SW480 (cell line): Measurements from ENCODE around the gene POU2F1.
"Not testable (repeated sequence)": the region's sequence is repeated elsewhere in the genome, so short reads cannot be mapped to it uniquely, and the experiment has no call there.

Experiments used
- DNase-seq: peaks from one replicate; pipeline ENCODE4 v3.0.0-alpha.2; 2016; ENCODE audit warnings: low spot score

The POU2F1 gene

DNA sequence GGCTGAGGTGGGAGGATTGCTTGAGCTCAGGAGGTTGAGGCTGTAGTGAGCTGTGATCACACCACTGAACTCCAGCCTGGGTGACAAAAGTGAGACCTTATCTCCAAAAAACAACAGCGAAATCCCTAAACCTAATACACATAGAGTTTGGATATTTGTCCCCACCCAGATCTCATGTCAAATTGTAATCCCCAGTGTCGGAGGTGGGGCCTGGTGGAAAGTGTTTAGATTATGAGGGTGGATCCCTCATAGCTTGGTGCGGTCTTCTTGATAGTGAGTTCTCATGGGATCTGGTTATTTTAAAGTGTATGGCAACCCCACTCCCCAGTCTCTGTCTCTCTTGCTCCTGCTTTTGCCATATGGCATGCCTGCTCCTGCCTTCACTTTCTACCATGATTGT, 94.0 kb downstream of the POU2F1 start:
- DNase-seq: no peak

DNA sequence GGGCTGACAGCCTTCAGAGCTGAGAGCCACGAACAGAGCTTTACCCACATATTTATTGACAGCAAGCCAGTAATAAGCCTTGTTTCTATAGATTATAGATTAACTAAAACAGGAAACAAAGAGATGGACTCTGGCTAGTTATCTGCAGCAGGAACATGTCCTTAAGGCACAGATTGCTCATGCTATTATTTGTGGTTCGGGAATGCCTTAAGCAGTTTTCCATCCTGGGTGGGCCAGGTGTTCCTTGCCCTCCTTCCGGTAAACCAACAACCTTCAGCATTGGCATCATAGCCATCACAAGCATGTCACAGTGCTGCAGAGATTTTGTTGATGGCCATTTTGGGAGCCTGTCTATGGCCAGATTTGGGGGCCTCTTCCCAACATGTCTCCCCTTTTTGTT, 96.8 kb downstream of the POU2F1 start:
- no peak for DNase-seq

DNA sequence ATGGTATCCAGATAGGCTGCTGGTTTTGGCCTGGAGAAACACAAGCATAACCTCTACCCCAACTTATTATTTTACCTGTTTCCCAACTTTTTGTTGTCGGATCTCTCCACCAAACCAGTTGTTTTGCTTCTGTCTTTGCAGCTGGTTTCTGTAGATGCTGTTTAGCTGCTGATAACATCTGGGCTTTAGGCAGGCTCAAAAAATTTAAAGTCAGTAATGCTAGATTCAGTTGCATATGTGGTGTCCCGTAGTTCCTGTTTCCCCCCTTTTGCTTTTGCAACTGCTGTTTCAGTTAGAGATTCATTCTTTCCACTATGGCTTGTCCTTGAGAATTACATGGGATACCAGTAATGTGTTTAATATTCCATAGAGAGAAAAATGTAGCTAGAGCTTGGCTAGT, 98.5 kb downstream of the POU2F1 start:
- not testable (repeated sequence) for DNase-seq

DNA sequence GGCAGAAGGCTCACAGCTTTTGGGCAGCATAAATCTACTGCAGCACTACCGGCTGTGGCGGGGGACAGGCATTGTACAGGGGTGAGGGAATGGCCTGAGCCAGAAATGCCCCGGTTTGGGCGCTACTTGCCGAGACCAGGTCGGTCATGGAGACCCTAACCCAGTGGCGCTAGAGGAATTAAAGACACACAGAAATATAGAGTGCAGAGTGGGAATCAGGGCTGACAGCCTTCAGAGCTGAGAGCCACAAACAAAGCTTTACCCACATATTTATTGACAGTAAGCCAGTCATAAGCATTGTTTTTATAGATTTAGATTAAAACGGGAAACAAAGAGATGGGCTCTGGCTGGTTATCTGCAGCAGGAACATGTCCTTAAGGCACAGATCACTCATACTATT, 101.8 kb downstream of the POU2F1 start:
- DNase-seq: no peak

DNA sequence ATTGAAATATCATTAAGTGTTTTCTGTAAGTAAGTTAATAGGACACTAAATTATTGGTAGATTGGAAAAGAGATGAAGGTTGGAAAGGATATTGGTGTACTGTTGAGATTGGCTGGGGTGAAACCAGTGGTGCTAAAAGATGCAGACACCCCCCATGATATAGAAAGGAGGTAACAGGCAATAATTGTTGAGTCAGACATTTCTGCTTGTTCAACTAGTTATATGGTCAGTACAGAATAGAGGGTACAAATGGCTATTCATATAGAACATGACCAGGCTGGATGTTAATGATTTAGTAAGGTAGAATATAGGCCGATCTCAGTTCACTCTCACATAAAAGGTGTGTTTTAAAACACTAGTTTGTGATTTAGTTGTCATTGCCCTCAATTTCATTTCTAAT, 104.5 kb downstream of the POU2F1 start:
- no peak for DNase-seq

DNA sequence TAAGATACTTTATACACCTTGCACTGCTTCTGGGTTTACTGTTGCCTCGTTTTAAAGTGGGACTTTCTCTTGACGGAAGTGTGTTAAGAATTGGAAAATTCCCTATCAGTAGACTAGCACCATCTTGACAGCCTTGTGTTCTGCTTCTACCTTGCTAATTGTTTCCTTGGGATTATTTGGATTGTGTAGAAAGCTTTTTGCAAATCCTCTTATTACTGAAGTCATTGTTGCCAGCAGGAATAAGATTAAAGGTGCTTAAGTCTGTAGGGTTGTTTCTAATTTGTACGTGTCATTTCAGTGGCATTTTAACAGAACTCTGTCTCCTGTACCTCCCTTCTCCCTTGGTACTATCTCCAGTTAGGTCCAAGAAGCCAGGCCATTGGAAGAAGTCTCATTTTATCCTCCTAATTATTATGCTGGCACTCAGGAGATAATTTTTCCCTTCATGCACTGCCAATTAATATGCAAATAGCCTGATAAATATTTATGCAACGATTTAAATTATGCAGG, 107.7 kb downstream of the POU2F1 start:
- no peak for DNase-seq

DNA sequence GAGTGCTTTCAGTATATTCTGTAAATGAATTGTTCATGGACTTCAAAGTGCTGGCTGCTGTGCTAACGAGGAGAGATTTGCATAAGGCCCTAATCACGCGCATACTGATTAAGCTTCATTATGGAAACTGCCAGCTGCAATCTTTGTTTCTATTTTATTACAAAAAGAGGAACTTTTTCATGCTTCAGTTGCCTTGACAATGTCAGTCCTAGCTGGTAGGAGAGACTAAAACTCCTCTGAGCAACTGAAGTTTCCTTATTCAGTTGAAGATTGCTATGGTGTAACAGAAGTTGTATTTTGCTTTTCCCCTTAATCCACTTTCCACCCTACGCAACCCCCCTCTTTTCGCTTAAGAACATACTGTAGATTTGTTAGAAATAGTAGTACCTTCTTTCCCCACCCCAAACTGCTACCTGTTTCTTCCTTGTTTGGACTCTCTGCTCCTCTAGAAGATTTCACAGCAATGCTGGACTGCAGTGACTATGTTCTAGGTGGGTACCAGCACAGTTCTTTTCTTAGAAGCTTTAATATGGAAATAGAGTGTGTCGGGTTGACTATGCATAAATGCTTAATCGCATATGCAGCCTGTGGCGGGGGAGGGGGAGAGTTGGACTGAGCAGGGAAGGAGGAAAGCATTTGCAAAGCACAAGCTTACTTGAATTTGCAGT, 108.3 kb downstream of the POU2F1 start:
- DNase-seq: no peak

DNA sequence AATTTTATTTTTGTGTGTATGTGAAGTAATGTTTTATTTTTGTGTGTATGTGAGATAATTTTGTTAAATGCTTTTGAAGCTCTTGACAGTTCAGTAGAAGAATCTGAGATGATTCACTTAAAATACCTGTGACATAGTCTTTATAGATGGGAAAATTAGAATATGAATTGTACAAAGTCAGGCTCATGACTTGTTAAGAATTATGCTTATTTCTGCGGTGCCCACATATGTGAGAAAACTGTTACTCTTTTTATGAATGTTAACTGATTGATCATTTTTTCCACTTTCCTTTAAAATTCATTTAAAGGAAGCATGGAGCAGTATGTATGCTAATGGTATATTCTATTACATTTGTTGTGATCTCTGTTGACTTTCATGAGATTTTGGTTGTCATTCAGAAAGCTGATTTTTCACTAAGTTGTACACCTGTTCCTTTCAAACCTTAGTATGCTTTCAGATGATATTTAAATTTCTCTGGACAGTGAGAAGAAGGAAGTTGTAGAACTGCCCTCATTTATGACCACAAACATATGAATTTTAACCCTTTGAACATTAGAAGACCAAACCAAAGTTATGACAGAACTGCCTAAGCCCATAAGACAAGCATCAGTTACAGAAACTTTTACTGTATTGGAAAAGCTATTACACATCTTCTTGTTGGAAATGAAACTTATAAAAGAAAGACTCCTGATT, 110.1 kb downstream of the POU2F1 start:
- no peak for DNase-seq

DNA sequence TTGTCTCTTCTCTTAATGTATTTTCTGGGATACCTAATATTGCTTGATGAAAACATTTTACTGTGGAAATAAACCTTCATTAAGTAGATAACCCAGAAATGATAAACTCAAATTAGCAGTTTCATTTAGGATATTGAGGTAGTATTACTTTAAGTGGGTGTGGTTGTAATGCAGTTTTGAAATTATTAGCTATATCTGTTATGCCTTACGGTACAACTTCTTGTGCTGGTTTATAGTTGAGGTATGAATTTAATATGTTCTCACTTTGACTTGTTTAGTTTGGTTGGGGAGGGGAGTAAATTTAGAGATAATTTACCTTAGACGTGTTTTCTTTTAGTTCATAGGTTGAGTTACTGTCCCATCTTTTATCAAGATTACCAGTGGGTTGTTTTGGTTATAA, 111.0 kb downstream of the POU2F1 start:
- DNase-seq: no peak

DNA sequence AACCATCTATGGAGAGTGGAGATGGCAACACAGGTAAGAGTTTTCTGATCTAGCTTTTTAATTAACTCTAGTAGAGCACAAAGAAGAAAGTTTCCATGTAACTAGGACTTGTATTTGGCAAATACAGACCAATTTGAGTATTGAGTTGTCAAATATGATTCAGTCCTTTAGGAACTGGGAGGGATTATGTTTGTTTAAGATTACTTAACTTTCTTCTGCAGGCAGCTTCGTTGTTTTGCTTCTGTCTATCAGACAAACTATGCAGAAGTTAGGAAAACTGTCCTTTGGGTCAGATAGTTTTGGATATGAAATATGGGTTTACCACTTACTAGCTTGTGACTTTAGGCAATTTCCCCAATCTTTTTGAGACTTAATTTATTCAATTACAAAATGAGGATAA, 111.8 kb downstream of the POU2F1 start:
- no peak for DNase-seq

DNA sequence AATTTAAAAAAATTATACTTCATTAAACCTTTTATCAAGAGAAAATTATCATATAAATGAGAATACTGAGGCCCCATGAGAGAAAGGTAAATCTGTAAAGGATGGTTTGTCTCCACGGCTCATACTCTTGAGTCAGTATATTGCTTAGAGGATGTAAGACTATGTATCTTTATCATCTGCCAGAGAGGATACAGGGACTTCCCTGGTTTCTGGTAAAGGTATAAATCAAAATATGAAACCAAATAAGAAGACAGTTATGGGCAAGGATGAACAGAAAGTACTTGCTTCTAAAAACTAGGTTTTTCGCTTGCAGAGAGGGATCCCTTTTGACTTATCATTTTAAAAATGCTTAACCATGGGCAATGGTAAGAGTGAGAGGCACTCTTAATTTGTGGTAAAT, 112.4 kb downstream of the POU2F1 start:
- no peak for DNase-seq

DNA sequence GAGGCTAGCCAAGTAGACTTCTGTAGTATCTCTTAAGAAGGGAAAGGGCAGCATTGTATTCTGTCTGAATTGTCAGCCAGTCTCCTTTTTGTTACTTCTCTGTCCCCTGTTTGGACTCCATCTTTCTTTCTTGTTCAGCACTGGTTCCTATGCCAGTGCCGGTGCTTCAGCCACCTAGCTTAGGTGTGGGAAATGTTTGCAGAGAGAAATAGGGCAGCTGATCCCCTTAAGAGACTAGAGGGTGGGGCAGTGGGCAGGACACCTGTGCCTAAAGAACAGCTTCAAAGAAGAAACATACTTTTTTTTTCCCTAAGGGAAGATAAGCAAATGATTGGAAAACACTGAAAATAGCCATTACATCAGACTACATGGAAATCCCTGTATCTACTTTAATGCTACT, 113.0 kb downstream of the POU2F1 start:
- DNase-seq: no peak

DNA sequence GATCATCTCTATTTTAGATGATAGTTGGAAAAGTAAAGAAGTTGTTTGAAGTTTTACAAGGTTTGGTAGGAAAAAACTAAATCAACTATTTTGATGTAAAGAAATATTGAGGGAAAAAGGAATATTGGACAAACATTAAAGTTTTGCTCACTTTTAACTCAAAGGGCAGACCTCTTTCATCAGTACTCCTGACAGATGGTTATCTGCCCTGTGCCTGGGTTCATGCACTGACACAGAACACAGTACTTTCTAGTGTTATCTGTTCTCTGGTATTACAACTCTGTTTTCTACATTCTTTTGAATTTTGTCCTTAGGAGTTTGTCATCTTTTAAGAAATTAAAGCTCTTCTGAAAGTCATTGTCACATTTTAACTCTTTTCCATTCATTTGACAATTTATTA, 118.7 kb downstream of the POU2F1 start:
- no peak for DNase-seq

DNA sequence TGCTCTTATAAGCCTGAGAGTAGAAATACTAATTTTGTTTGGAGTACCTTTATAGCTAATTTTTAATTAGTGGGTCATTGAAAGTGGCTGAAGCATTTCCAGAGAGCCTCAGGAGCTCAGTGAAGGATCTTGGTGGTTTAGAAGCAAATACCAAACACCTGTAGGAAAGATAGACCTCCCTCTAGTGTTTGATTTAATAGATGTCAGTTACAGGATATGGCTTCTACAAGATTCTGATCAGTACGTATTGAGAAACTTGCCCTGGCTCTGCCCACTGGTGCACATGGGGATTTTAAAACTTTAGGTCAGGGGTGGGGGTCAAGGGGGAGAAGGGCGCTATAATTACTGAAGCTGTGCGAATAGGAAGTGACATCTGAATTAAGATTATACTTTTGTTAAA, 122.2 kb downstream of the POU2F1 start:
- DNase-seq: peak; percentile 13

DNA sequence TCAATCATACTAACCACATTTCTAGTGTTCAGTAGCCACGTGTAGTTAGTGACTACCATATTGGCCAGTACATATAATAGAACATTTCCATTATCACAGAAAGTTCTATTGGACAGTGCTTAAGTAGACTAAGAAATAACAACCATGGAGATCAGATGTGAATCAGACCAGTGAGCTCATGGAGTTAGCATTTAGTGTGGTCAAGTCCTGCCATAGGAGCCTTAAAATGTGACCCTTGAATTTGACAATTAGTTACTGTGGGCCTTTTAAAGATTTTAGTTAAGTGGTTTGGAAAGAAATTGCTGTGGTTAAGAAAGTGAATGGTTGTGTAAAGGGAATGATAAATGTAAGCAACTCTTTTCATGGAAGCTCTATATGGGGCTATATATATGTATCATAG, 123.4 kb downstream of the POU2F1 start:
- DNase-seq: no peak

DNA sequence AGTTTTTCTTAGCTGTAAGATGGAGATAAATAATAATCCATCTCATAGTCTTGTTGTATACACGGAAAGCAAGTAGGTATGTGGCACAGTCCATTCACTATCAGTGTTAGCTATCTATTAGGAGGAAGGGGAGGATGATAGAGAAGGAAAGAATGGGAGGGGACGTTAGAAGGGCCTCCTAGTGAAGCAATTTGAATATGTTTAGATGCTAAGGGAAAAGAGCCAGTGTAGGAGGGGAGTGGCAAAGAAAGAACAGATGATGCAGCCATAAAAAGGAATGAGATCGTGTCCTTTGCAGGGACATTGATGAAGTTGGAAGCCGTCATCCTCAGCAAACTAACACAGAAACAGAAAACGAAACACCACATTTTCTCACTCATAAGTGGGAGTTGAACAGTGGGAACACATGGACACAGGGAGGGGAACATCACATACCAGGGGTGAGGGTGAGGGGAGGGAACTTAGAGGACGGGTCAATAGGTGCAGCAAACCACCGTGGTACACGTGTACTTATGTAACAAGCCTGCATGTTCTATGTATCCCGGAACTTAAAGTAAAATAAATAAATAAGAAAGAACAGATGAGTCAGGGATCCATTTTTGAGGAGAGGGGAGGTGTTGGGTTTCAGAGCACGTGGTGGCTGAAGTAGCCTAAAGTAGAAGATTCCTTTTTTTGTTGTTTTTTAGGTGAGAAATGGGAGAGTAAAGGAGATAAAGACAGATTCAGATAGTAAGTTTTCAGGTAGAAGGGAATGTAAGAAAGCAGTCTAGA, 124.1 kb downstream of the POU2F1 start:
- no peak for DNase-seq

DNA sequence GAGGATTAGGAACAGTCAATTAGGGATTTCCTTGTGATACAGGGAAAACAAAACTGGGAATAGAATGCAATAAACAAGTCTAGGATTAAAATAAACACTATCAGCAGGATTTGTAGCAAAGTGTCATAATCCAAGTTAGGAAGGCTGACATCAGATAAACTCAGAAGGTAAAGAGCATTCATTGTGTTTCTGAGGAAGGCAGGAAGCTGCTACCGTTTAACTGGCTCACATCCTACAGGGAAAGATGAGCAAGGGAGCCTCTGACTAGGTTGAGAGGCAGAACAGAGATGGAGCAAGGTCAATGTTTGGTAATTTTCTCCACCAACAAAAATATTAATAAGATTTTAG, 124.7 kb downstream of the POU2F1 start:
- no peak for DNase-seq

DNA sequence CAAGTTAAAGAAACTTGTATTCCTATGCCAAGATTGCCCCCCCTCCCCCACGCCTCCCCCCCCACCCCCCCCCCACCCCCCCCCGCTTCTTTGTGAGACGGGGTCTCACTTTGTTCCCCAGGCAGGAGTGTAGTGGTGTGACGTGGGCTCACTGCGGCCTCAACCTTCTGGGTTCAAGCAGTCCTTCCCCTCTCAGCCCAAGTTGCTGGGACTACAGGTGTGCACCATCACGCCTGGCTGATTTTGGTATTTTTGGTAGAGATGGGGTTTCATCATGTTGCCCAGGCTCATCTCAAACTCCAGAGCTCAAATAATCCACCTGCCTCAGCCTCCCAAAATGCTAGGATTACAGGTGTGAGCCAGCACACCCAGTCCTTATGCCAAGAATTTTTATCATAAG, 136.6 kb downstream of the POU2F1 start:
- DNase-seq: no peak

DNA sequence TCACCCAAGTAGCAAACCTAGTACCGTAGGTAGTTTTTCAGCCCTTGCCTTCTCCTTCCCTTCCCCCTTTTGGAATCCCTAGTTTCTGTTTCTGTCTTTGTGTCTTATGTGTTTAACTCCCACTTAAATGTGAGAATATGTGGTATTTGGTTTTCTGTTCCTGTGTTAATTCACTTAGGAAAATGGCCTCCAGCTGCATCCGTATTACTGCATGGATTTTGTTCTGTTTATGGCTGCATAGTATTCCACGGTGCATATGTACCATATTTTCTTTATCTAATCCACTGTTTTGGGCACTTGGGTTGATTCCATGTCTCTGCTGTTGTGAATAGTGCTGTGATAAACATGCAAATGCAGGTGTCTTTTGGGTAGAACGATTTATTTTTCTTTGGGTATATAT, 138.6 kb downstream of the POU2F1 start:
- no peak for DNase-seq

DNA sequence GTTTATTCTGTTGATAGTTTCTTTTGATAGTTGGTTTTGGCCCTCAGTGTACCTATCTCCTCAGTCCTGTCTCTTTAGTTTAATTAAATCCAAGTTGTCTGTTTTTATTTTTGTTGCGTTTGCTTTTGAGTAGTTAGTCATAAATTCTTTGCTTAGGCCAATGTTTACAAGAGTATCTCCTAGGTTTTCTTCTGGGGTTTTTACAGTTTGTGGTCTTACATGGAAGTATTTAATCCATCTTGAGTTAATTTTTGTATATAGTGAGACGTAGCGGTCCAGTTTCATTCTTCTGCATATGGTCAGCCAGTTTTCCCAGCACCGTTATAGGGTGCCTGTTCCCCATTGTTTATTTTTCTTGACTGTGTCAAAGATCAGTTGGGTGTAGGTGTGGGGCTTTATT, 139.4 kb downstream of the POU2F1 start:
- DNase-seq: no peak

DNA sequence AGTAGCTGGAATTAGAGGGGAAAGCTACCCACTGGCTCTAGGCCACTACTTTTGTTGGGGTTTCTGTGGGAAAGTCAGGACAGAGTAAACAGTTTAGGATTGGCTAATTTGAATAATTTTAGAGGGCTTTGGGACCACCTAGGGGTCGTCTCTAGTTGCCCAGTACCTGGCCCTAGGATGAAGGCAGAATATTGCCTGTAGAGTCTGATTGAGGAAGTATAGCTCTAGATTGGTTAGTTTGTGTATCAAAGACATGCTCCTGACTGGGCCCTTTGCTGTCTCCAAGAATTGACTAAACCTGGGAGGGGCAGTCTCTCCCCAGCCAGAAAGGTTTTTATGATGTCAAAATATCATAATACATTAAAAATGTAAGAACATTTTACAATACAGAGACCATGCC, 142.0 kb downstream of the POU2F1 start:
- DNase-seq: no peak

DNA sequence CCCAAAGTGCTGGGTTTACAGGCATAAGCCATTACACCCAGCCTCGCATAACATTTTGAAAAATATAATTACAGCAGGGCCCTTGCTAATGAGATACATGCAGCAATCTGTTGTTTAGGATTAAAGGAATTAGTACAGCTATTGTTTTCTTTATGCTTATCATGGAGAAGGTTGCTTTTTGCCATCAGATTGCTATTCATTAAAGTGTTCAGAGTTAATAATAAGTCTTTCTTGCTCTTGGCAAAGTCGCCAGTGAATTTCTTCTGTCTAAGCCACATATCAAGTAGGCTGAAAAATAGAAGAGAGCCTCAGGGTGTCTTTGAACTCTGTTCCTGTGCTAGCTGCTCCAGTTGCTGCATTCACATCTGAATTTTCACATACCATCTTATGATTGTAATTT, 144.1 kb downstream of the POU2F1 start:
- DNase-seq: no peak

DNA sequence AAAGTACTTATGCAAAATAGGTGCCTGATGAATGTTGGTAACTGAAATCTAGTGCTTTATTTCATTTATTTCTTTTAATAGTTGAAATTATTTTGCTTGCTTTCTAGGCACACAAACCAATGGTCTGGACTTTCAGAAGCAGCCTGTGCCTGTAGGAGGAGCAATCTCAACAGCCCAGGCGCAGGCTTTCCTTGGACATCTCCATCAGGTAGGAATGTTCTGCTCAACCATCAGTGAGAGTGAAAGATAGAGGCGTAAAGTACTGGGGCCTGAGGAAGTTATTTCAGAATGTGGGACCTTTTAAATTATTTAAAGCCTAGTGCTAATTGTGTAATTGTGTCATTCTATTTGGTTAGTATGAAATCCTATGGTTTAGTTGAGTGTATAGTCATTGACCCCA, 144.7 kb downstream of the POU2F1 start:
- DNase-seq: no peak
